HG03064 (cell line): ENCODE data around the gene BFSP2.

Experiments used
- ATAC-seq: cut with Tn5 transposase; IDR thresholded peaks from one replicate; pipeline ENCODE4 v1.9.1; 2021; ENCODE audit warnings: low read depth; ENCODE audit not compliant: unreplicated experiment

BFSP2 gene, protein sequence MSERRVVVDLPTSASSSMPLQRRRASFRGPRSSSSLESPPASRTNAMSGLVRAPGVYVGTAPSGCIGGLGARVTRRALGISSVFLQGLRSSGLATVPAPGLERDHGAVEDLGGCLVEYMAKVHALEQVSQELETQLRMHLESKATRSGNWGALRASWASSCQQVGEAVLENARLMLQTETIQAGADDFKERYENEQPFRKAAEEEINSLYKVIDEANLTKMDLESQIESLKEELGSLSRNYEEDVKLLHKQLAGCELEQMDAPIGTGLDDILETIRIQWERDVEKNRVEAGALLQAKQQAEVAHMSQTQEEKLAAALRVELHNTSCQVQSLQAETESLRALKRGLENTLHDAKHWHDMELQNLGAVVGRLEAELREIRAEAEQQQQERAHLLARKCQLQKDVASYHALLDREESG

DNA sequence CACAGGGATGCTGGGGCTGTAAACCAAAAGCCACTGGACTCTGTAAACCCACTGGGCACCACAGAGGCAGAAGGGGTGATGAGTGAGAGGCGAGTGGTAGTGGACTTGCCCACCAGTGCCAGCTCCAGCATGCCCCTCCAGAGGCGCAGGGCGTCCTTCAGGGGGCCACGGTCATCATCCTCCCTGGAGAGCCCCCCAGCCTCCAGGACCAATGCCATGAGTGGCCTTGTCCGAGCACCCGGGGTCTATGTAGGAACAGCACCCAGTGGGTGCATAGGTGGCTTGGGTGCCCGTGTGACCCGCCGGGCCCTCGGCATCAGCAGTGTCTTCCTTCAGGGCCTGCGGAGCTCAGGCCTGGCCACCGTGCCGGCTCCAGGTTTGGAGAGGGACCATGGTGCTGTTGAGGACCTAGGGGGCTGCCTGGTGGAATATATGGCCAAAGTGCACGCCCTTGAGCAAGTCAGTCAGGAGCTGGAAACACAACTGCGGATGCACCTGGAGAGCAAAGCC, at the start of gene BFSP2:
Gene BFSP2 (plus strand): TSS at position 51 of the 510 bp plus-strand sequence. CDS start 28 bp downstream, at position 79.
- ATAC-seq = no peak

DNA sequence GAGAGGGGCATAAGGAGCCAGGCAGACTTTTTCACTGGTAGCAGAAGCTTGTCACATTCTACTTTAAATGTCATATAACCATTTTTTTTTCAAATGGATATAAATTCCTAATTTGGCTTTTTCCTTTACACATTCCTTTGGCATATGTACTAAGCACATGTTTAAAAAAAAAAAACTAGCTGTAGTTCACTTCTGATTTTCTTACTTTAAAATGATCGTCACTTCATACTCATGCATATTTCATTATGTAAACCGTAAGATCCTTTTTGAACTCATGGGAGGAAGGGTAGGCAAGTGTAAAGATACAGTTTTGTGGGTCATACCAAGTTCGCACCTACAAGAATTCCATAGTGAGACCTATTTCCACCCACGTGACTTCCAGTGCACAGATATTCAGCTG, 45.1 kb upstream of the BFSP2 start:
- no peak for ATAC-seq

DNA sequence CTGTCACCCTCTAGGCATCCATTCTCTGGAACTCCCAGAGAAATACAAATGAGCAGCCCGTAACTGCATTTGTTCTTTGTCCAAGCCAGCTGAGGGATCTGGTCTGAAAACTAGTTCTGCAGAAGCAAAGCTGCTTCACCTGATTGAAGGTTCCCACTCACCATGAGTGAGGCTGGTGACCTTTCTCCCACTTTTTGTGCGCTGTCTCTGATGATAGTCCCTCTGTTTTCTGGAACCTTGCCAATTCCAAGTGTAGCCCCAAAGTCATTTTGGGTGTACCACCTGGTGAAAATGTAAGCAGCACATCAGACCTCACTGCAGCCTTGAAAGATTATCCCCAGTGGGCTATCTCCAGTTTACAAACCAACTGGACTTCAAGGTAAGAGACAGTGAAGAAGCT, 39.4 kb upstream of the BFSP2 start:
- ATAC-seq = no peak

DNA sequence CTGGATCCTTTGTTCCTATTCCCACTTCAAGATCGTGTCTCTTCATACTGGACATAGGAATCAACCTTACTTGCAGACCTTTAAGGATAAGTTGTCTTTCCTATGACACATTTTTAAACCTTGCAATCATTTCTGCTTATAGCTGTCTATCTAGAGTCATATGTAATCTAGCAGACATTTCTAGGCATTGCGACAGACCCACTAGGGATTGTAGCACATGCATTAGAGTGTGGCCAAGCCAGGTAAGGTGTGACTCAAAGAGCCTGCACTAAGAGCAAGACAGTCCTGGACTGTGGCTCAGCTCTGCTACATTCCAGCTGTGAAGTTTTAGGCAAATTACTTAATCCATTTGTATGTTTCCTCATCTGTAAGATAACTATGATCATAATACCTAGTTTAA, 38.8 kb upstream of the BFSP2 start:
- ATAC-seq = no peak

DNA sequence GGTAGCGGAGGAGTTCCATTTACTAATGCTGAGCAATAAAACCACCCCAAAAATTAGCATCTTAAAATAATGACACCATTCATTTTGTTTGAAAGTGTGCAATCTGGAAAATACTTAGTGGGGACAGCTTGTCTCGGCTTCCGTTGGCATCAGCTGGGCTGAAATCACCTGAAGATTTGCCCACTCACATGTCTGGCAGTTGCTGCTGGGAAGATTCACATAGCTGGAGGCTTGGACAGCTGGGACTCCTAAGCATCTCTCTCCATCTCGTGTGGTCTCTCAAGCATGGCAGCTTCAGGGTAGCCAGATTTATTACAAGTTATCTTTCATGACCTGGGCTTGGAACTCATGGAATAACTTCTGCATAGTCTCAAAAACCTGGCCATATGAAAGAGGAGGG, 38.4 kb upstream of the BFSP2 start:
- ATAC-seq = no peak

DNA sequence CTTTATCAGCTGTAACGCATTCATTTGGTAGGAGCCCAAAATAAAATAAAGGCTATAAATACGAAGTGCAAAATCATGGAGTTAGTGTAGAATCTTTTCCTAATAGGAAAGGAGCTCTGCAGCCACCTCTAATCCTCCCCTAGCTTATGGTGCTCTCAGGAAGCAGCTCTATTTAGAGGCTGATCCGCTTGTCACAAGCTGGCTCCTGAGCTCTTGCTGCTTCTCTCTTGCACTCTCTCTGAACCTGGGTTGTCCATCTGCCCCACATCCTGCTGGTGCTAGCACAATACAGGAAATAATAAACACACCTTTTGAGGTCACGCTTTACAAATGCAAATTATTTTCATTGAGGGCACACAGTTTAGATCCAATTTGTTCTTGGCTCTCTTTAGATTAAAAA, 37.3 kb upstream of the BFSP2 start:
- ATAC-seq = no peak

DNA sequence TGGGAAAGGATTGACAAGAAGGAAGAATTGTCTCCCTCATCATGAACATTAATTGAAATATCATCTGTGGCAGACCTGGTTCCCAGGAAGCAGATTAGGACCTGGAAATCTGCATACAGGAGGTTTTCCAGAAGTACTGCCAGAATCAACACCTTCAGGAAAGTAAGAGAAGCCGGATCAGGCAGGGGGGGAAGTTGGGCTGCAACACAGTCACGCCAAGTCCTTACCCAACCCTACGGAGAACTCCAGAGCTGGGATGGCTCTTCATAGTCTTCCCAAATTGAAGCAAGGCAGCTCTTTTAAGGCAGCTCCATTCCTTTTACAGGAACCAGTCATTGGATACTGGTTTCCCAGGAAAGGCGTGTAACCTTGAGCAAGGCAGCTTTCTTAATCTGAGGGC, 35.2 kb upstream of the BFSP2 start:
- ATAC-seq = no peak

DNA sequence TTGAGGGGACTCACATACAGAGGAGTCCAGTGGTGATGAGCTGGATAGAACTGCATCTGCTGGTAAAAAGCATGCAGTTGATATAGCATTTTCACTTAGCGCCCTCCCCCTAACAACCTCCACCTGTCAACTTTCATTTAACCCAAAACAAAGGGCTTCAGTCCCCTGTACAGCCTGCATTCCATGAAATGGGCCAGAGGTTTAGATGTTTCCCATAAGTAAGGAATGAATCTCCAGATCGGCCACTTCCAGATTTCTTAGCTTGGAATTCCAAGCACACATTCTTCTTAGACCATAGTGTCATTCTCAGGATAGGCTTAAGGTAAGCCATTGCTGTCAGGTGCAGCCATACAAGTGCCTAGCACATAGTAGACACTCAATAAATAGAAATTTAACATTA, 32.9 kb upstream of the BFSP2 start:
- ATAC-seq = no peak

DNA sequence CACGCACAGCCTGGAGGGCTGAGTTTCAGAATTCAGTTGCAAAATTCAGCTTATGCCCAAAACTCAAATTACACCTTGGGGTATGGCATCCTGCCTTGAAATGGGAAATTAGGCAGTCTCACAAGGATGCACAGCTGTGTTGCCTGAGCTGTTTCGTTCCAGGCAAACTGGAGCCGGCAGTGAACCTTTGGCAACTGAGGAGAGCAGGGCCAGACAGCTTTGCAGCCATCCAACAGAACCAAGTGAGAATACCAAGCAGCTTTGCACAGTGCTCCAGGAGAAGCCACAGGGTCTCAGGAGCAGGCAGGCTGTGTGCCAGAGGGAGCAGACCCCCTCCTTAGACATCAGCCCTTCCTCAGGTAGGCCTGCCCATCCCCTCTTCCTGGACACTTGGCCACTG, 32.5 kb upstream of the BFSP2 start:
- ATAC-seq = no peak

DNA sequence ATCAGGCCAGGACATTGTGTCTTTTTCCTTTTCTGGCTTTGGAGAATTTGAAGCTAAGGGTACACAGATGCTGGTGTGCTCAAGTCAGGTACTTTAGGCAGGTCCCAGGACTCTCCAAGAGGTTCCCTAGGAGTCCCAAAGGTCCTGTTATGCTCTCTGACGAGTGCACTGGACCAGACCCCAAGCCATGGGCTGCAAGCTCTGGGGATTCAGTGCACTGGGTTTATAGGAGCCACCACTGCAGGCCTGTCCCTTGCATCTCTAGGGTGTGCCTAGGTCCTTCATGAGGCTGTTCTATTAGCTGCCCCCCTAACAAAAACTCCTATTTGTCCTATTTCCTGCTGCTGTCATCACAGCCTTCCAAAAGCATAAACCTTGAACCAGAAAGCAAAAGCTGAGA, 31.9 kb upstream of the BFSP2 start:
- no peak for ATAC-seq

DNA sequence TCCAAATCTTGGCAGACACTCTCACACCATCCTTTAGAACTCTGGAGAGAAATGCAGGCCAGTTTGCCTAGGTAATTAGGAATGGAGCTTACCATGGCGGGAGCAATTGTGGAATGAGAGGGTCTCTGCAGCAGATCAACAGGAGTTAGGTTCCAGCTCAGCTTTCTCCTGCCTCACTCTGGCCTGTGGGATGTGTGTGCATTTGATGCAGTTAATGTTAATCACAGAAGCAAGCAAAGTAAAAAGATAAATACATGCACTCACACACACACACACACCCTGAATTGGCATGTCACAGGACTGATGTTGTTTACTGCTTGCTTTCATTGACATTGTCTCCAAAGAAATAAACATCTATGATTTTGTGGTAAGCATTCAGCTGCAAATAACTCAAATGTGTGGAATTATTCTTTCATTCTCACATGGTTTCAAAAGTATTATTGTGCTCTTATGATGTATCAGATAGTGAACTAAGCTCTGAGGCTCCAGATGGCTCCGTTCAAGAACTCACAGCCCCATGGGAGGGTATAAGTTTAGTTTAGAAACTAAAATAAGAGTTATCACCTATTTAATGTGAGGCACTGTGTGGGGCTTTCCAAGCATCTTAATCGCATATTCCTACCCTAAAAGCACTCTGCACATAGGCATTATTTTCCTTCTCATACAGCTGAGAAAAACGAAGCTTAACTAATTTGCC, 31.3 kb upstream of the BFSP2 start:
- ATAC-seq = no peak

DNA sequence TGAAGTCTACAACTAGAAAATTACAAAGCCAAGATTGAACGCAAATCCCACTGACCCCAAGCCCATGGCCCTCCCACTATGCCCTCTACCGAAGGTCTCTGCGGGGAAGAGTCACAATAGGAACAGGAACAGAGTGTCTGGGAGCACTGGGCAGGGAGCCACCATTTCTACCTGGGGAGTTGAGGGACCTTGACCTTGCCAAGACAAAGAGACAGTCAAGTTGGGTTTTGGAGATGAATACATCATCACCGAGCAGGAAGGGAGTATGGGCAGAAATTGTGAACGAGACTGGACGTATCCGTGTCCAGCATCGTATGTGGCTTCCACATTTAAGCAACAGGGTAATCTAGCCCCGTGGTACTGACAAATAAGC, 30.8 kb upstream of the BFSP2 start:
- ATAC-seq = no peak

DNA sequence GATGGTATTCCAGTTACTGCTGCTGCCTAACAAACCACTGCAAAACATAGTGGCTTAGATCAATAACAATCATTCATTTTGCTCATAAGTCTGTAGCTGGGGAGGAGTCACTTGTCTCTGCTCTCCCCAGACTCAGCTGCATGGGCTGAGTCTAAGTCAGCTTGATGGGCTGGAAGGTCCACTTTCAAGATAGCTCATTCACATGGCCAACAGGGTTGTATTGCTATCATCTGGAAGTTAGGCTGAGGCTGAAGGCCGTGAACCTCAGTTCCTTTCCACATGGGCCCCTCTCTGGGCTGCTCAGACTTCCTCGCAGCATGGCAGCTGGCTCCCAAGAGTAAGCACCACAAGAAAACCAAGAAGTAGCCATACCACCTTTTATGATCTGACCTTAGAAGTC, 28.7 kb upstream of the BFSP2 start:
- ATAC-seq = no peak

DNA sequence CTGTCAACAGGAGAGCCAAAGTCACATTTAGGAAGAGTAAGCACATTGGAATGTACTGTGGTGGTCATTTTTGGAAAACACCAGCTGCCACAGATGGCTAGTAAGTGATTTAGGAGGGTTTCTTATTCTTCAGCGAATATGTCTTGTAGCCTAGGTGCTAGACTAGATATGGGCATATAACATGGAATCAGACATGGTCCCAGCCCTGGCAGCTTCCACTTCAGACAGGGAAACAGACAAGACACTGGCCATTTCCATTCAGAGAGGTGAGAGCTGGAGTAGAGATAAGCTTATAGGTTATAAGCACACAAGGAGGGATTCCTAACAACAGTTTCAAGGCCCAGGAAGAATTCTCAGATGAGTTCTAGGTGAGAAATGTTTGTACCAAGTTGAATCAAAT, 28.2 kb upstream of the BFSP2 start:
- no peak for ATAC-seq

DNA sequence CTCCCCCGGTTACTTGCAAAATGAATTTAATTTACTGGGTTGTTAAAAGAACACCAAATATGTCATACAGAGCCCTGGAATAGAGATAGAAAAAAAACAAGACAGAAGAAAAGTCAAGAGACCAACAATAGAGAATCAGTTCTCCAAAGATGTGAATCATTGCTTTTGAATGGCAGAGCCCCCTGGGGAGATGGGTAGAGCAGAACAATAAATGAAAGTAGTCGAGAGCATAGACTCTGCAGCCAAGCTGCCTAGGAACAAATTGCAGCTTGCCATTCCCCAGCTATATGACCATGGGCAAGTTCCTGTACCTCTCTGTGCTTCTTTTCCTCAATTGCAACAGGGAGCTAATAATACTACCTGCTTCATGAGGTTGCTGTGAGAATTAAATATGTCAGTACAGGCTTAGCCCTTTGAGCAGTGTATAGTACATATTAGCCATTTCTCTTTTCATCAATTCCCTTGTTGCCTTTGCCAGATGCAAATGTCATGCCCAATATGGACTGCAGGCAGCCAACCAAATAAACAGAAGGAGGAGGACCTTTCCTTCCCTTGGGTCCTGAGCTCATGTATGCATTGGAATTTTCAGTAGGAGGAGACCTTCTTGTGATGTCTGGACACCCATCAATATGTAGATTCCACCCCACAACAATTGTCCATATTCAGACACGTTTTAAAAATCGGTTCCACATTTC, 25.0 kb upstream of the BFSP2 start:
- ATAC-seq = no peak

DNA sequence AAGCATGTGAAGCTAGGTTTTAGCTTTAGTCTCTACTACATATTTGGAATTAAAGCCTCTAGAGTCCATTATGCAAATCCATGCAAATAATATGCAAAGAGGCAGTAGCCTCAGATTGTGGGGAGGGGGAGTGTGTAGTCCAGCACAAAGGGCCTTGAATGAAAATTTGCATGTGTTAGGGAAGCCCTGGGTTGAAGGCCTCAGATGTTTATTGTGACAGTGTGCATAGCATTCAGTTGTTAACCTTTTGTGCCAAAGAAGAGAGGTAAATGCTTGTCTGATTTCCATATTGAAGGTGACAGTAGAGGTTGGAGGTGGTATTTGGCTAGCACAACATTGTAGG, 24.5 kb upstream of the BFSP2 start:
- no peak for ATAC-seq

DNA sequence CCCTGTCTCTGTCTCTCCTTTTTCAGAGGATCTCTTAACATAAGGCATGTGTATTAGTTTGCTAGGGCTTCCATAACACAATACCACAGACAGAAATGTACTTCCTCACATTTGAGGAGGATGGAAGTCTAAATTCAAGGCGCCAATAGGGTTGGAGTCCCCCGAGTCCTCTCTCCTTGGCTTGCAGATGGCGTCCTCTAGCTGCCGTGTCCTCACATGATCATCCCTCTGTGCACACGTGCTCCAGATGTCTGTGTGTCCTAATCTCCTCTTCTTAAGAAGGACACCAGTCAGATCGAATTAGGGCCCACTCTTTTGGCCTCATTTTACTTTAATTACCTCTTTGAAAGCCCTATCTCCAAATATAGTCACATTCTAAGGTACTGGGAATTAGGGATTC, 23.0 kb upstream of the BFSP2 start:
- no peak for ATAC-seq

DNA sequence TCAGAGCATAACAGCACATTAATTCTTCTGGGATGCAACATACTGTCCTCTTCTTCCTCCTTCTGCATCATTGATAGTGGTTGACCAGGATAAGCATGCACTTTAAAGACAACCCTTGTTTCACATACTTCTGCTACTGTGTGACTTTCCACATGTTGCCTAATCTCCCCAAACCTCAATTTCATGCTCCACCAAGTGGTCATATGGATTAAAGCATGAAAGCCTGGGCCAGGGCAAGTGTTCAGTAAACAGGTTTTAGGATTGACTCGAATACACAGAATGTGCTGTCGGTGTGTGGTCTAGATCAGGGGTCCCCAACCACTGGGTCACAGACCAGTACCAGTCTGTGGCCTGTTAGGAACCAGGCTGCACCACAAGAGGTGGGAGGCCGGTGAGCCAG, 22.5 kb upstream of the BFSP2 start:
- ATAC-seq = no peak

DNA sequence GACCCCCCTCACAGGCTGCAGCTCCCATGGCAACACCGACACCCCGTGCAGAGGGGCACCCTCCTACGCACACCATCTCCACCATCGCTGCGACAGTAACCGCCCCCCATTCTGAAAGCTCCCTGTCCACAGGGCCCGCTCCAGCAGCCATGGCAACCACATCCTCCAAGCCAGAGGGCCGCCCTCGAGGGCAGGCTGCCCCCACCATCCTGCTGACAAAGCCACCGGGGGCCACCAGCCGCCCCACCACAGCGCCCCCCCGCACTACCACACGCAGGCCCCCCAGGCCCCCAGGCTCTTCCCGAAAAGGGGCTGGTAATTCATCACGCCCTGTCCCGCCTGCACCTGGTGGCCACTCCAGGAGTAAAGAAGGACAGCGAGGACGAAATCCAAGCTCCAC, 19.9 kb upstream of the BFSP2 start:
- no peak for ATAC-seq

DNA sequence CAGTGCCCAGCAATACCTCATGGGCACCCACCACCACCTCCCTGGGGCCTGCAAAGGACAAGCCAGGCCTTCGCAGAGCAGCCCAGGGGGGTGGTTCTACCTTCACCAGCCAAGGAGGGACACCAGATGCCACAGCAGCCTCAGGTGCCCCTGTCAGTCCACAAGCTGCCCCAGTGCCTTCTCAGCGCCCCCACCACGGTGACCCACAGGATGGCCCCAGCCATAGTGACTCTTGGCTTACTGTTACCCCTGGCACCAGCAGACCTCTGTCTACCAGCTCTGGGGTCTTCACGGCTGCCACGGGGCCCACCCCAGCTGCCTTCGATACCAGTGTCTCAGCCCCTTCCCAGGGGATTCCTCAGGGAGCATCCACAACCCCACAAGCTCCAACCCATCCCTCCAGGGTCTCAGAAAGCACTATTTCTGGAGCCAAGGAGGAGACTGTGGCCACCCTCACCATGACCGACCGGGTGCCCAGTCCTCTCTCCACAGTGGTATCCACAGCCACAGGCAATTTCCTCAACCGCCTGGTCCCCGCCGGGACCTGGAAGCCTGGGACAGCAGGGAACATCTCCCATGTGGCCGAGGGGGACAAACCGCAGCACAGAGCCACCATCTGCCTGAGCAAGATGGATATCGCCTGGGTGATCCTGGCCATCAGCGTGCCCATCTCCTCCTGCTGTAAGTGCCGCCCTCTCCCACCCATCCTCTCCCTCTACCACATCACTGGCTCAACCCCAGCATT, 19.2 kb upstream of the BFSP2 start:
- no peak for ATAC-seq
